HT-29 (cell line): ENCODE data around the gene BATF. TPM values are rescaled to one million over a fixed set of nuclear protein-coding genes. Genes with fewer than 3 reads are reported as not detected.

Source experiments
- DNase-seq: peaks from one replicate; pipeline ENCODE4 v3.0.0-alpha.2; 2015; ENCODE audit warnings: low spot score
- total RNA-seq: library from RNA; depleted of rRNA; stranded (reverse); fragments of >200 nt; shearing (Covaris generic); gene quantifications from 2 replicates; pipeline ENCODE4 v1.2.3, GENCODE V29; 2014

The BATF gene
- total RNA-seq, 1 experiment from 2014 or later: 1.0 TPM

GRCh38 chr14:75499084-75499875, 23.0 kb upstream of the BATF start:
- no peak for DNase-seq

DNA sequence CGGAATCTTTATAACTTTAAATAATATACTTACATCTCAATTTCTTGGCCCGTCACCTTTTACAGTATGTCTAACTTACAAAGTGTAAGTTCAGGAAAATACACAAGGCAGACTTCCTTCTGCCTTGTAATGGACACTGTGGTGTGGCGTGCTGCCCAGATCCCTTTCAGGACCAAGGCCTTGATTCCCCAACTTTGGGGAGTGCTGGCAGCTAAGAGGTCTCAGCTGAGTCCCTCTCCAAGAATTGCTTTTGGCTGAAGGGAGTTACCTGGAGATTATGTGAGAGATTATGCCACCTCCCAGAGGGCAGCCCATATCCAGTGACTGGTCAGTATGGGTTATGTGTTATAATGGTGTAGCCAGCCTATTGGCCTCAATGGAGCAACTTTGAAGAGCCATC, 21.2 kb upstream of the BATF start:
- no peak for DNase-seq

DNA sequence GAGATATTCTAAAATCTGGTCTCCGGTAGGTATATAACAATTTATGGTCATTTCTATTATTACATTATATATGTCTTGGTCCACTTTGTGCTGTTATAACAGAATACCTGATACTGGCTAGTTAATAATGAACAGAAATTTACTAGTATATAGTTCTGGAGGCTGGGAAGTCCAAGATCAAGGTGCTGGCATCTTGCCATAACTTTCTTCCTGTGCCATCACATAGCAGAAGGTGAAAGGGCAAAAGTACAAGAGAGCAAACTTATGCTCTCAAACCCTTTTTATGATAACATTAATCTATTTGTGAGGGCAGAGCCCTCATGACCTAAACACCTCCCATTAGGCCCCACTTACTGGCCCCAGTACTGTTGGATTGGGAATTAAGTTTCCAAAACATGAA, 17.9 kb upstream of the BATF start:
- DNase-seq: no peak

- no peak for DNase-seq
Observed at GRCh38 chr14:75506930-75507329, 15.3 kb upstream of the BATF start.

DNA sequence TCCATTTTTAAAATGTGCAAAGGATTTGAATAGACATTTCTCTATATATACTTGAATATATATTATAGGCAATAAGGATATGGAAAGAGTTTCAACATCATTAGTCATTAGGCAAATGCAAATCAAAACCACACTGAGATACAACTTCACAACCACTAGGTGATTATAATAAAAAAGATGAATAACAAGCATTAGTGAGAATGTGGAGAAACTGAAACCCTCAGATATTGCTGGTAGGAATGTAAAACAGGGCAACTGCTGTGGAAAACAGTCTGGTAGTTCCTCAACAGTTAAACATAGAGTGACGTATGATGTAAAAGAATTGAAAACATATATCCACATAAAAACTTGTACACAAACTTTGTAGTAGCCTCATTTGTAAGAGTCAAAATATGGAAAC, 11.7 kb upstream of the BATF start:
- DNase-seq: no peak

DNA sequence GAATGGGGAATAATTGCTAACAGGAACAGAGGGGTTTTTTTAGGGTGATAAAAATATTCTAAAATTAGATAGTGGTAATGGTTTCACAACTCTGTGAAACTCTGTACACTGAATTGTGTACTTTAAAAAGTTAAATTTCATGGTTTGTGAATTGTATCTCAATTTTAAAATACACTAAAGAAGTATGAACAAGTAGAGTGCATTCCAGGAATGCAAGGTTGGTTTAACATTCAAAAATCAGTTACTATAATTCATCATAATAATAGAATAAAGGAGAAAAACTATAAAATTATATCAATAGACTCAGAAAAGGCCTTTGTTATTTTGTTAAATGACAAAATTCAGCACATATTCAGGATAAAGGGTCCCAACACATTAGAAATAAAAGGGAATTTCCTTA, 11.1 kb upstream of the BATF start:
- DNase-seq: no peak

DNA sequence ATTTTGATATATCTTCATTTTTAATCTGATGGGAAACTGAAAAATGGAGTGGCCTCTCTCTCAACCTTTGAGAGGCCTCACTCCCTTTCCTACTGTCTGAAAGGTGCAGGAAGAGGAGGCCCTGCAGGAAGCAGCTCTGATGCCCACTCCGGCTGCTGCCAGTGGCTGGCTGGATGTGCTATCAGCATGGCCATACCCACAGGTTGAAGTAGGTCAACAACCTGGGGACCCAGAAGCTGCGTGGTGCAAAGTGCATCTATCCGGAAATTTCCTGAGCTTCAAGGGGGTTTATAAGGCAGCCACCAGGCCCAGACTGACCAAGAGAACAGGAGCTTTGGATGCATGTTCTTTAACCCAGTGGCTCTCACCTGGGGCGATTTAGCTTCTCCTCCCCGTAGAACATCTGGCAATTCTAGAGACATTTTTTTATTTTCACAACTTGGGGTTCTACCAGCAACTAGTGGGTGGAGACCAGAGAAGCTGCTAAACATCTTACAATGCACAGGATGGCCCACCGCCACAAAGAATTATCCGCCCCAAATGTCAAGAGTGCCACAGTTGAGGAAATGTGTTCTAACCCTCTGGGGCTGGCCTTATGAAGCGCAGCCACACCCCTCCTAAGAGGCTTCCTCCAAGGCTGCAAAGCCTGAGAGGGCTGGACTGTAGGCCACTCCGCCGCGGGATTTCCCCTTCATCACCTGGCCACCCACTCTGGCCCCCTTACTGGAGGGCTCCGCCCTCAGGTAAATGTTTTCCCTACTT, 8.2 kb upstream of the BATF start:
- DNase-seq: no peak

DNA sequence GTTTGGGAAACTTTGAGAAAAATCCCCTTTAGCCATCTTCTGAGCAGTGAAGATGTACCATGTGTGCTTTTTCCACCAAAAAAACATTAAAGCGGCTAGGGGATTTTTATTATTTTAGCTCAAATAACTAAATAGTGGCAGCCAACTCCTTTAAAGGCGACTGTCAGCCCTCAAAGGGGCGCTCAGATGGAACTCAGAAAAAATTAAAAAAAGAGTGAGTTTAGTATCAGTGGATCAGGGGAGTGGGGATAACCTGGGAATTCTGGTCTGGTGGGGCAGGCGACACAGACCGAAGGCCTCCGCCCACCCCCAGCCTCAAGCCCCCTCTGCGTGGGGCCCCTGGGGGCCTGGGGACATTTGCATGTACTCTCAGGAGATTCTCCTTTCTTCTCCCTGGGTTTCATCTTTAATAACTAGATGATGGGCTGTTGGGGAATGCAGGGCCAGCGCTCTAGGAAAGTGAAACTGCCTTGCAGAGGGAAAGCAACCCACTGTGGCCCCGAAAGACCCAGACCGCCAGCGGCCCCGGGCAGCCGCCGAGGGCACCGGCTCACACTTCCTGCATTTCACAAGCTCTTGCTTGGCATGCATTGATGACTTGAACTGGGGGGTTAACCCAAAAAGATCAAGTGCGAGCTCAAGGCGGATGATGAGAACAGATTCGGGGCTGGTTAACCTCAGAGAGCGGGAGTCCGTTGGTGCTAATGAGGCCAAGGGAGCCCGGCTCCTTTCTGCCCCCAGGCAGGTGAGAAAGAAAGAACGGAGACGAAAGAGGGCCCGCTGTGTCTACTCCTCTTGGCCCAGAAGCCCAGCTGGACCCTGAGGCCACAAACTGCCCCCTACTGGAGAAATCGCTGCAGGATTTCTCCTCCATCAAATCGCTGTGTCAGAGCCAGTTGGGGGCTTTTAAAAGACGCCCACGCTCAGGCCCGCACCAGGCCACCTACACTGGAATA, 7.3 kb upstream of the BATF start:
- DNase-seq: no peak

- DNase-seq: no peak
Observed at GRCh38 chr14:75515629-75515996, 6.7 kb upstream of the BATF start.

- peak; percentile 28 for DNase-seq
Observed at GRCh38 chr14:75518625-75519024, 3.6 kb upstream of the BATF start.

- no peak for DNase-seq
Observed at GRCh38 chr14:75519394-75519793, 2.9 kb upstream of the BATF start.

- DNase-seq: no peak
Observed at GRCh38 chr14:75519826-75520728, 2.2 kb upstream of the BATF start.

GRCh38 chr14:75520852-75521251, 1.4 kb upstream of the BATF start:
- no peak for DNase-seq

GRCh38 chr14:75521415-75522199, 662 bp upstream of the BATF start:
- peak; percentile 46 for DNase-seq

DNA sequence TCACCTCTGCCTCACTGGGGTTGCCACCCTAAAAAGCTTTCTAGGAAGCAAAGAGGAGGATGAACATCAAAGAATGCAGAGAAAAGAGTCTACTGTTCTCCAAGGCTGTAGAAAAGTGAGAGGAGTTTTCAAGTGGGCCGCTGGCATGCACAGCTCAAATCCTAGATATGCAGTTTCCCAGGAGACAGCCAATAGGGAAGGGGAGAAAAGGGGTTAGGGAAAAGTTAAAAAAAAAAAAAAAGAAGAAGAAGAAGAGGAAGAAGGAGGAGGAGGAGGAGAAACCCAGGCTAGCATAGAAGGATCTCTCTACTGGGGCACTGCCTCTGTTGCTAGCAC, 682 bp downstream of the BATF start:
- DNase-seq: no peak

- no peak for DNase-seq
Observed at GRCh38 chr14:75523771-75524171, 1.5 kb downstream of the BATF start.

- no peak for DNase-seq
Observed at GRCh38 chr14:75525969-75526368, 3.7 kb downstream of the BATF start.

GRCh38 chr14:75527449-75528163, 5.3 kb downstream of the BATF start:
- no peak for DNase-seq

DNA sequence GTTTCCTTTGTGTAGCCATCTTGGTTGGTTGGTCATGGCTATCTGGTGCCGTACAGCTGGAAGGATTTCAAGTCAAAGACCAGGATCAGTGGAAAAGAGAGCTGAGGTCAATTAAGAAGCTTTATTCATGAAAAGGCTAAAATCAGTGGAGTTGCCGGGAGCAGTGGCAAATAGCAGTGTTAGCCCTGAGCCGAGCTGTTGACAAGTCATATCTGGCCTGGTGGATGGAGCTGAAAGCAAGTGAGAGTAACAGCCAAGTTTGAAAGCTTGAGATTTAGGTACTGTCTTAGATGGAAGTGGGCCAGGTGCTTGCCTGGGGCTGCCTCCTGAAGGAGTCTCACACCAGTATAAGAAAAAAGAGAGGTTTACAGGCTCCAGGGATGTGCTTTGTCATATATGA, 9.0 kb downstream of the BATF start:
- DNase-seq: no peak
